ENCODE data around the gene ZMIZ1. TPM values are rescaled to one million over a fixed set of nuclear protein-coding genes. Genes with fewer than 3 reads are reported as not detected.

ZMIZ1 gene
- total RNA-seq, 1 experiment from 2014 or later, result 34.2 TPM

DNA sequence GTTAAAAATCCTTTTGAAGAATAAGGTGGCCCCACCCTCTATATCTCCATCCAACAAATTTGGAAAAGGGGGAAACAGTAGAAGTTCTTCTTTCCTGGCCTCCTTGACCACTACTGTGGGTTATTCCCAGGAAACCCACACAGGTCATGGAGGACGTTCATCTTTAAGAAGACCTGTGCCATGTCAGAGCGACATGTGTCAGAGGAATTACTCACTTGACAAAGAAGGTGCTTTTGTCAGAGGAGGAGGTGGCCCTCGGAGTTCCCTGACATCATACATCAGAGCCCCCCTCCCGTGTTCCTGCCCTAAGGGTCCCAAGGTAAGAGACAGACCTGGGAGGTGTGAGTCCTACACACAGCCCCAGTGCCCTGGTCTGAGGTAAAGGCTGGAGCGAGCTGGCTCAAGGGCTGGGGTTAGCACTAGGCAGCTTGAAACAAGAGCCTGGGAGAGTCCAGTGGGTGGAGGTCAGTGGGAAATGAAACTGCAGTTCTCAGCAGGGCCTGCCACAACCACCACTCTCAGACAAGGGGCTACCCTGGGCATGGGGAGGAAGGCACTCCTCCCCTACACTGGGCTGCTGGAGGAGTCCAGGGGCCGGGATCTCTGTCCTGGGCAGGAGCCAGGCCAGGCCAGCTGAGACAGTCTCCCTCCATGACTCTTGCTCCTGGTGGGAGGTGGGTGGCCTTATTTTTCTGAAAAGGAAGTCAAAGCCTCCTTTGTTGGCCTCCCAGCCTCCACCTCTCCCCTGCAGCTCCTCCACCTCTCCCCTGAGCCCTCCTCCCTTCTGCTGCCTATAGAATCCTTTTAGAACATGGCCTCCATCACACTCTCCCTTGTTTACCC is 21.8 kb upstream of the ZMIZ1 start:
- Histone ChIP-seq H3K4me1 (ENCODE audit: control insufficient read depth, insufficient read depth, low read length) (peaks cover 8% of the 10 kb centered on the region), H3K27me3 (ENCODE audit: control insufficient read depth, insufficient read depth, low read length) (peaks cover 8% of the 10 kb centered on the region), H3K4me3 (ENCODE audit: low read depth in 2 of 2, low read length in 2 of 2) (no peak overlapping the region), H3K9me3 (ENCODE audit: control insufficient read depth, insufficient read depth, low read depth, low read length) (no peaks in the 10 kb centered on the region), H3K36me3 (ENCODE audit: control insufficient read depth, insufficient read depth, low read length) (no peaks in the 10 kb centered on the region), H3K27ac (ENCODE audit: low read length) (no peak overlapping the region)
- no peak for DNase-seq (ENCODE audit: low read depth, low spot score)
- CTCF ChIA-PET, result interaction anchor here (0.5 kb wide), 1 partner anchor 18 kb away, joined by 3 read pairs; no protein-coding TSS in a partner anchor
- peak; percentile 34; the same call in 1 of the 2 replicates for ATAC-seq
- in situ Hi-C loops (cut with HindIII; ENCODE audit: low pct_unique_long_range_greater_than_20kb, low sequenced_read_pairs), result no loop called here
- intact Hi-C loops (cut with micrococcal nuclease; ENCODE audit: unreplicated experiment), result no loop called here
- POLR2A ChIA-PET, result no interaction called here
- no TSS peak for BruUV-seq (replicated peaks)
- TF ChIP-seq REST (IDR thresholded peaks at IDR 0.05; ENCODE audit: insufficient read depth in 1 of 2, low read depth in 2 of 2, low read length in 1 of 2) (no peak), SIN3A (IDR thresholded peaks at IDR 0.05; ENCODE audit: borderline replicate concordance, insufficient read depth, low read depth, low read length) (no peak), POLR2AphosphoS5 (IDR thresholded peaks at IDR 0.05; ENCODE audit: low read depth, low read length) (no peak), TCF7L2 (IDR thresholded peaks at IDR 0.05; ENCODE audit: low read depth, low read length) (no peak)
- TF ChIP-seq, protein P1, sequence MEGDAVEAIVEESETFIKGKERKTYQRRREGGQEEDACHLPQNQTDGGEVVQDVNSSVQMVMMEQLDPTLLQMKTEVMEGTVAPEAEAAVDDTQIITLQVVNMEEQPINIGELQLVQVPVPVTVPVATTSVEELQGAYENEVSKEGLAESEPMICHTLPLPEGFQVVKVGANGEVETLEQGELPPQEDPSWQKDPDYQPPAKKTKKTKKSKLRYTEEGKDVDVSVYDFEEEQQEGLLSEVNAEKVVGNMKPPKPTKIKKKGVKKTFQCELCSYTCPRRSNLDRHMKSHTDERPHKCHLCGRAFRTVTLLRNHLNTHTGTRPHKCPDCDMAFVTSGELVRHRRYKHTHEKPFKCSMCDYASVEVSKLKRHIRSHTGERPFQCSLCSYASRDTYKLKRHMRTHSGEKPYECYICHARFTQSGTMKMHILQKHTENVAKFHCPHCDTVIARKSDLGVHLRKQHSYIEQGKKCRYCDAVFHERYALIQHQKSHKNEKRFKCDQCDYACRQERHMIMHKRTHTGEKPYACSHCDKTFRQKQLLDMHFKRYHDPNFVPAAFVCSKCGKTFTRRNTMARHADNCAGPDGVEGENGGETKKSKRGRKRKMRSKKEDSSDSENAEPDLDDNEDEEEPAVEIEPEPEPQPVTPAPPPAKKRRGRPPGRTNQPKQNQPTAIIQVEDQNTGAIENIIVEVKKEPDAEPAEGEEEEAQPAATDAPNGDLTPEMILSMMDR (IDR thresholded peaks at IDR 0.05), result no peak

GRCh38 chr10:79047584-79047874 is 21.2 kb upstream of the ZMIZ1 start:
- H3K36me3 ChIP-seq (ENCODE audit: control insufficient read depth, insufficient read depth, low read length), result no peaks in the 10 kb centered on the region
- BruUV-seq (replicated peaks), result no TSS peak
- no peak for TF ChIP-seq POLR2AphosphoS5 (IDR thresholded peaks at IDR 0.05; ENCODE audit: low read depth, low read length)
- no peak for TF ChIP-seq REST (IDR thresholded peaks at IDR 0.05; ENCODE audit: insufficient read depth in 1 of 2, low read depth in 2 of 2, low read length in 1 of 2)
- TF ChIP-seq TCF7L2 (IDR thresholded peaks at IDR 0.05; ENCODE audit: low read depth, low read length), result no peak
- TF ChIP-seq, protein P1 (IDR thresholded peaks at IDR 0.05), result no peak
- no peak for TF ChIP-seq SIN3A (IDR thresholded peaks at IDR 0.05; ENCODE audit: borderline replicate concordance, insufficient read depth, low read depth, low read length)
- no peaks in the 10 kb centered on the region for H3K9me3 ChIP-seq (ENCODE audit: control insufficient read depth, insufficient read depth, low read depth, low read length)
- in situ Hi-C loops (cut with HindIII; ENCODE audit: low pct_unique_long_range_greater_than_20kb, low sequenced_read_pairs), result no loop called here
- peaks cover 8% of the 10 kb centered on the region for H3K4me1 ChIP-seq (ENCODE audit: control insufficient read depth, insufficient read depth, low read length)
- DNase-seq (ENCODE audit: low read depth, low spot score) (no peak), ATAC-seq (no peak)
- H3K27ac ChIP-seq (ENCODE audit: low read length), result no peak overlapping the region
- POLR2A ChIA-PET, result no interaction called here
- intact Hi-C loops (cut with micrococcal nuclease; ENCODE audit: unreplicated experiment), result no loop called here
- H3K27me3 ChIP-seq (ENCODE audit: control insufficient read depth, insufficient read depth, low read length), result peaks cover 4% of the 10 kb centered on the region
- CTCF ChIA-PET, result no interaction called here
- H3K4me3 ChIP-seq (ENCODE audit: low read depth in 2 of 2, low read length in 2 of 2), result no peak overlapping the region
